Measurements from ENCODE around the gene PDGFD.

Gene PDGFD

GRCh38 chr11:104113541-104113940, 50.4 kb downstream of the PDGFD start:
- DNase-seq (ENCODE audit: insufficient read length), result no peak
- no peak for FAIRE-seq
- TF ChIP-seq TAF1 (IDR thresholded peaks at IDR 0.05; ENCODE audit: borderline replicate concordance, low read depth, low read length) (no peak), POLR2A (IDR thresholded peaks at IDR 0.05; ENCODE audit: low read depth, low read length) (no peak), POLR2AphosphoS5 (IDR thresholded peaks at IDR 0.05; ENCODE audit: low read depth, low read length) (no peak)

- no peak for DNase-seq (ENCODE audit: insufficient read length)
- FAIRE-seq, result peak; percentile 36
- TF ChIP-seq POLR2AphosphoS5 (IDR thresholded peaks at IDR 0.05; ENCODE audit: low read depth, low read length) (no peak), POLR2A (IDR thresholded peaks at IDR 0.05; ENCODE audit: low read depth, low read length) (no peak), TAF1 (IDR thresholded peaks at IDR 0.05; ENCODE audit: borderline replicate concordance, low read depth, low read length) (no peak)
Observed at GRCh38 chr11:104106136-104106754, 57.7 kb downstream of the PDGFD start.

- DNase-seq (ENCODE audit: insufficient read length) (no peak), FAIRE-seq (peak; percentile 40)
Observed at GRCh38 chr11:104105155-104105554, 58.8 kb downstream of the PDGFD start.

GRCh38 chr11:104104664-104105063, 59.3 kb downstream of the PDGFD start:
- no peak for FAIRE-seq
- TF ChIP-seq TAF1 (IDR thresholded peaks at IDR 0.05; ENCODE audit: borderline replicate concordance, low read depth, low read length), result no peak
- no peak for TF ChIP-seq POLR2A (IDR thresholded peaks at IDR 0.05; ENCODE audit: low read depth, low read length)
- no peak for TF ChIP-seq POLR2AphosphoS5 (IDR thresholded peaks at IDR 0.05; ENCODE audit: low read depth, low read length)
- no peak for DNase-seq (ENCODE audit: insufficient read length)

More at GRCh38 chr11:104105155-104105554, 58.8 kb downstream of the PDGFD start:
- TF ChIP-seq POLR2A (IDR thresholded peaks at IDR 0.05; ENCODE audit: low read depth, low read length) (no peak), TAF1 (IDR thresholded peaks at IDR 0.05; ENCODE audit: borderline replicate concordance, low read depth, low read length) (no peak), POLR2AphosphoS5 (IDR thresholded peaks at IDR 0.05; ENCODE audit: low read depth, low read length) (no peak)

- FAIRE-seq (no peak), DNase-seq (ENCODE audit: insufficient read length) (no peak)
- TF ChIP-seq POLR2AphosphoS5 (IDR thresholded peaks at IDR 0.05; ENCODE audit: low read depth, low read length), result no peak
- no peak for TF ChIP-seq POLR2A (IDR thresholded peaks at IDR 0.05; ENCODE audit: low read depth, low read length)
- no peak for TF ChIP-seq TAF1 (IDR thresholded peaks at IDR 0.05; ENCODE audit: borderline replicate concordance, low read depth, low read length)
Observed at GRCh38 chr11:104104201-104104600, 59.7 kb downstream of the PDGFD start.

GRCh38 chr11:104098555-104098954, 65.4 kb downstream of the PDGFD start:
- no peak for DNase-seq (ENCODE audit: insufficient read length)
- no peak for FAIRE-seq
- TF ChIP-seq POLR2AphosphoS5 (IDR thresholded peaks at IDR 0.05; ENCODE audit: low read depth, low read length) (no peak), TAF1 (IDR thresholded peaks at IDR 0.05; ENCODE audit: borderline replicate concordance, low read depth, low read length) (no peak), POLR2A (IDR thresholded peaks at IDR 0.05; ENCODE audit: low read depth, low read length) (no peak)

- FAIRE-seq (no peak), DNase-seq (ENCODE audit: insufficient read length) (no peak)
- TF ChIP-seq TAF1 (IDR thresholded peaks at IDR 0.05; ENCODE audit: borderline replicate concordance, low read depth, low read length) (no peak), POLR2A (IDR thresholded peaks at IDR 0.05; ENCODE audit: low read depth, low read length) (no peak), POLR2AphosphoS5 (IDR thresholded peaks at IDR 0.05; ENCODE audit: low read depth, low read length) (no peak)
Observed at GRCh38 chr11:104098132-104098531, 65.8 kb downstream of the PDGFD start.

- DNase-seq (ENCODE audit: insufficient read length) (no peak), FAIRE-seq (peak; percentile 53)
- TF ChIP-seq POLR2A (IDR thresholded peaks at IDR 0.05; ENCODE audit: low read depth, low read length) (no peak), TAF1 (IDR thresholded peaks at IDR 0.05; ENCODE audit: borderline replicate concordance, low read depth, low read length) (no peak), POLR2AphosphoS5 (IDR thresholded peaks at IDR 0.05; ENCODE audit: low read depth, low read length) (no peak)
Observed at GRCh38 chr11:104096900-104097299, 67.0 kb downstream of the PDGFD start.

- FAIRE-seq (no peak), DNase-seq (ENCODE audit: insufficient read length) (no peak)
- TF ChIP-seq POLR2A (IDR thresholded peaks at IDR 0.05; ENCODE audit: low read depth, low read length) (no peak), TAF1 (IDR thresholded peaks at IDR 0.05; ENCODE audit: borderline replicate concordance, low read depth, low read length) (no peak), POLR2AphosphoS5 (IDR thresholded peaks at IDR 0.05; ENCODE audit: low read depth, low read length) (no peak)
Observed at GRCh38 chr11:104095791-104096190, 68.2 kb downstream of the PDGFD start.

- DNase-seq (ENCODE audit: insufficient read length) (no peak), FAIRE-seq (peak; percentile 42)
- TF ChIP-seq TAF1 (IDR thresholded peaks at IDR 0.05; ENCODE audit: borderline replicate concordance, low read depth, low read length) (no peak), POLR2AphosphoS5 (IDR thresholded peaks at IDR 0.05; ENCODE audit: low read depth, low read length) (no peak), POLR2A (IDR thresholded peaks at IDR 0.05; ENCODE audit: low read depth, low read length) (no peak)
Observed at GRCh38 chr11:104094576-104094975, 69.4 kb downstream of the PDGFD start.

GRCh38 chr11:104093426-104094280, 70.3 kb downstream of the PDGFD start:
- DNase-seq (ENCODE audit: insufficient read length) (no peak), FAIRE-seq (peak; percentile 33)
- TF ChIP-seq POLR2AphosphoS5 (IDR thresholded peaks at IDR 0.05; ENCODE audit: low read depth, low read length) (no peak), TAF1 (IDR thresholded peaks at IDR 0.05; ENCODE audit: borderline replicate concordance, low read depth, low read length) (no peak), POLR2A (IDR thresholded peaks at IDR 0.05; ENCODE audit: low read depth, low read length) (no peak)

GRCh38 chr11:104092744-104093143, 71.2 kb downstream of the PDGFD start:
- DNase-seq (ENCODE audit: insufficient read length) (no peak), FAIRE-seq (no peak)
- TF ChIP-seq TAF1 (IDR thresholded peaks at IDR 0.05; ENCODE audit: borderline replicate concordance, low read depth, low read length) (no peak), POLR2AphosphoS5 (IDR thresholded peaks at IDR 0.05; ENCODE audit: low read depth, low read length) (no peak), POLR2A (IDR thresholded peaks at IDR 0.05; ENCODE audit: low read depth, low read length) (no peak)

Data from GM12892 (cell line).